ENCODE measurements around the gene PRDM11.

GRCh38 chr11:45174168-45174835 is 27.9 kb downstream of the PRDM11 start:
- TF ChIP-seq CTCF (IDR thresholded peaks at IDR 0.05) (no peak), EP300 (IDR thresholded peaks at IDR 0.05) (no peak)
